Smooth muscle cell (in vitro differentiated cells): ENCODE measurements around the gene AXIN1. TPM values are rescaled to one million over a fixed set of nuclear protein-coding genes. Genes with fewer than 3 reads are reported as not detected.

ENCODE experiments used
- DNase-seq: peaks from one replicate; lab custom pipeline; 2025; ENCODE audit not compliant: unreplicated experiment; lab: John Stamatoyannopoulos, UW
- H2AFZ ChIP-seq: fragments of 200-600 bp; sonication (generic); 2 replicates; pipeline ENCODE4 v1.6.0; 2016; ENCODE audit warnings: antibody characterized with exemption, low read depth, mild to moderate bottlenecking
- H3F3A ChIP-seq: fragments of 200-600 bp; sonication (generic); 2 replicates; pipeline ENCODE4 v1.6.0; 2017; ENCODE audit warnings: antibody characterized with exemption, low read depth
- H3K27ac ChIP-seq: fragments of 200-600 bp; sonication (generic); 2 replicates; pipeline ENCODE4 v1.5.1; 2016; ENCODE audit warnings: low read depth, mild to moderate bottlenecking
- H3K27me3 ChIP-seq: fragments of 200-600 bp; sonication (generic); 2 replicates; pipeline ENCODE4 v1.6.1; 2016; ENCODE audit warnings: low read depth, mild to moderate bottlenecking
- H3K36me3 ChIP-seq: fragments of 200-600 bp; sonication (generic); 2 replicates; pipeline ENCODE4 v1.5.1; 2016; ENCODE audit warnings: low read depth
- H3K4me1 ChIP-seq: fragments of 200-600 bp; sonication (generic); 2 replicates; pipeline ENCODE4 v1.5.1; 2016; ENCODE audit warnings: low read depth
- H3K4me2 ChIP-seq: fragments of 200-600 bp; sonication (generic); 2 replicates; pipeline ENCODE4 v1.6.0; 2016; ENCODE audit warnings: mild to moderate bottlenecking
- H3K4me3 ChIP-seq: fragments of 200-600 bp; sonication (generic); 2 replicates; pipeline ENCODE4 v1.5.1; 2016; ENCODE audit warnings: mild to moderate bottlenecking
- H3K79me2 ChIP-seq: fragments of 200-600 bp; sonication (generic); 2 replicates; pipeline ENCODE4 v1.6.0; 2016; ENCODE audit warnings: low read depth, mild to moderate bottlenecking
- H3K9ac ChIP-seq: fragments of 200-600 bp; sonication (generic); 2 replicates; pipeline ENCODE4 v1.6.0; 2016; ENCODE audit warnings: low read depth
- H3K9me3 ChIP-seq: fragments of 200-600 bp; sonication (generic); replicated peaks from 2 replicates; pipeline ENCODE4 v1.5.1; 2016; ENCODE audit warnings: low read depth
- H4K20me1 ChIP-seq: fragments of 200-600 bp; sonication (generic); 2 replicates; pipeline ENCODE4 v1.6.0; 2016; ENCODE audit warnings: low read depth
- WGBS: methylation state at CpG from one replicate; pipeline ENCODE4 v1.1.7; 2016; ENCODE audit warnings: low lambda C conversion rate; 5-methylcytosine and 5-hydroxymethylcytosine counted together
- polyA plus RNA-seq: library from polyadenylated mRNA; unstranded; fragments of >200 nt; fragmentation: Nextera tagmentation; extraction: Ambion mirVana; gene quantifications from 2 replicates; pipeline ENCODE4 v1.2.1, GENCODE V29; 2016
- total RNA-seq: library from RNA; depleted of rRNA; stranded (reverse); fragments of >200 nt; gene quantifications from 2 replicates; pipeline ENCODE4 v1.2.3, GENCODE V29; 2014
- TF ChIP-seq, protein P1 (sequence below): fragments of 200-600 bp; sonication (generic); IDR thresholded peaks from 2 replicates; pipeline ENCODE4 v1.5.1; 2017; ENCODE audit warnings: borderline replicate concordance, mild to moderate bottlenecking, antibody characterized with exemption; ENCODE audit not compliant: insufficient read depth, poor library complexity, severe bottlenecking

The AXIN1 gene
- total and polyA plus RNA-seq, 2 experiments from 2014 or later, result 13.0 to 15.0 TPM

DNA sequence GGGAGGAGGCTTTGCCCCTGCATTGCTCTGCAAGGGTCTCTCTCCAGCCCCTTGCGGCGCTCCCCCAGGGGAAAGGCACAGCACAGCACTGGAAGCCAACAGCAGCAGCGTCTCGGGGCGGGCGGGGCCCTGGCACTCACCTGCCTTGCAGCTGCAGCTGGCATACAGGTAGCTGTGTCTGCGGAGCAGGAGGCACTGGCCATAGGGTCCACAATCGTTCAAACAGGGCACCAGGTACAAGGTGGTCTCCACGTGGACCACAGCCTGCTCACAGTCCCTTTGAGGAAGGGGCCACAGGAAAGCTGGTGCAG lies 22.0 kb upstream of the AXIN1 start:
- H3K27ac ChIP-seq, result no peak overlapping the region
- H2AFZ ChIP-seq, result no peak overlapping the region
- H4K20me1 ChIP-seq, result peaks cover 12% of the 10 kb centered on the region
- no peak overlapping the region for H3K4me3 ChIP-seq
- no peak overlapping the region for H3K4me2 ChIP-seq
- peaks cover 13% of the 10 kb centered on the region for H3K79me2 ChIP-seq
- peaks cover 8% of the 10 kb centered on the region for H3K4me1 ChIP-seq
- WGBS, result 95% methylated on average over 9 of the region's 9 CpGs
- H3K27me3 ChIP-seq, result no peaks in the 10 kb centered on the region
- no peaks in the 10 kb centered on the region for H3K36me3 ChIP-seq
- no peaks in the 10 kb centered on the region for H3F3A ChIP-seq
- H3K9me3 ChIP-seq, result no peaks in the 10 kb centered on the region
- no peak overlapping the region for H3K9ac ChIP-seq
- TF ChIP-seq, protein P1, sequence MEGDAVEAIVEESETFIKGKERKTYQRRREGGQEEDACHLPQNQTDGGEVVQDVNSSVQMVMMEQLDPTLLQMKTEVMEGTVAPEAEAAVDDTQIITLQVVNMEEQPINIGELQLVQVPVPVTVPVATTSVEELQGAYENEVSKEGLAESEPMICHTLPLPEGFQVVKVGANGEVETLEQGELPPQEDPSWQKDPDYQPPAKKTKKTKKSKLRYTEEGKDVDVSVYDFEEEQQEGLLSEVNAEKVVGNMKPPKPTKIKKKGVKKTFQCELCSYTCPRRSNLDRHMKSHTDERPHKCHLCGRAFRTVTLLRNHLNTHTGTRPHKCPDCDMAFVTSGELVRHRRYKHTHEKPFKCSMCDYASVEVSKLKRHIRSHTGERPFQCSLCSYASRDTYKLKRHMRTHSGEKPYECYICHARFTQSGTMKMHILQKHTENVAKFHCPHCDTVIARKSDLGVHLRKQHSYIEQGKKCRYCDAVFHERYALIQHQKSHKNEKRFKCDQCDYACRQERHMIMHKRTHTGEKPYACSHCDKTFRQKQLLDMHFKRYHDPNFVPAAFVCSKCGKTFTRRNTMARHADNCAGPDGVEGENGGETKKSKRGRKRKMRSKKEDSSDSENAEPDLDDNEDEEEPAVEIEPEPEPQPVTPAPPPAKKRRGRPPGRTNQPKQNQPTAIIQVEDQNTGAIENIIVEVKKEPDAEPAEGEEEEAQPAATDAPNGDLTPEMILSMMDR, result no peak
- DNase-seq, result no peak

DNA sequence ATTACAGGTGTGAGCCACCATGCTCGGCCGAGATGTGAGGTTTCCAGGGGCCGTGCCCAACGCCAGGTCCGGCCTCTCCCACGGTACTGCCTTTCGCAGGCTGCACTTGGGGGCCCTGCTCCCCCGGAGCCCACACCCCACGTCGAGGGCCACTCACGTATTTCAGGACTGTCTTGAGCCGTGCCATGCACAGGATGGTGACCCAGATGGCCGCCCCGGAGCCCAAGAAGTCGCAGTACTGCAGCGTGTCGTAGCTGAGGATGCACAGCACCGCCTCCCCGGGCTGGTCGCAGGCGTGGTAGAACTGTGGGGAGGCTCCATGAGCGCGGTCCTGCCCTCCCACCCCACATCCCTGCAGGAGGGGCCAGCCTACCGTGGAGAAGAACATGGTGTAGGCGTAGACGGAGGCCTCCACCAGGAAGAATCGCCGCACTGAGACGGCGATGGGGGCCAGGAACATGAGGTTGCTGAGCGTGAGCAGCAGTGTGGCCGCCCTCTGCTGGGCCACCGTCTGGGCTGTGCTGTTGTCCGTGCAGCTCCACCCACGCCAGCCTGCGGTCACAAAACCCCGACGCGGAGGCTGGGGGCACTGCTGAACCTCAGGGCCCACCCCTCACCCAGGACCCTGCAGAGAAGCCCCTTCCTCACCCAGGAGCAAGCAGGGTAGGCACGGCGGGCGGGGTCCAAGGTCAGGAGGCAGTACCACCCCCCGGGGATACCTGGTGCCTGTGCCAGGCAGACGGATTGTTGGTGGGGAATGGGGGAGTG lies 21.5 kb upstream of the AXIN1 start:
- H3K4me2 ChIP-seq, result no peak overlapping the region
- no peaks in the 10 kb centered on the region for H3F3A ChIP-seq
- H3K4me1 ChIP-seq, result peaks cover 8% of the 10 kb centered on the region
- no peak overlapping the region for H3K9ac ChIP-seq
- WGBS, result 95% methylated on average over 43 of the region's 44 CpGs
- H3K36me3 ChIP-seq, result no peaks in the 10 kb centered on the region
- H3K27me3 ChIP-seq, result no peaks in the 10 kb centered on the region
- no peak for DNase-seq
- TF ChIP-seq, protein P1, result no peak
- no peak overlapping the region for H3K4me3 ChIP-seq
- H2AFZ ChIP-seq, result no peak overlapping the region
- H4K20me1 ChIP-seq, result peaks cover 7% of the 10 kb centered on the region
- peaks cover 8% of the 10 kb centered on the region for H3K79me2 ChIP-seq
- no peak overlapping the region for H3K27ac ChIP-seq
- H3K9me3 ChIP-seq, result no peaks in the 10 kb centered on the region

DNA sequence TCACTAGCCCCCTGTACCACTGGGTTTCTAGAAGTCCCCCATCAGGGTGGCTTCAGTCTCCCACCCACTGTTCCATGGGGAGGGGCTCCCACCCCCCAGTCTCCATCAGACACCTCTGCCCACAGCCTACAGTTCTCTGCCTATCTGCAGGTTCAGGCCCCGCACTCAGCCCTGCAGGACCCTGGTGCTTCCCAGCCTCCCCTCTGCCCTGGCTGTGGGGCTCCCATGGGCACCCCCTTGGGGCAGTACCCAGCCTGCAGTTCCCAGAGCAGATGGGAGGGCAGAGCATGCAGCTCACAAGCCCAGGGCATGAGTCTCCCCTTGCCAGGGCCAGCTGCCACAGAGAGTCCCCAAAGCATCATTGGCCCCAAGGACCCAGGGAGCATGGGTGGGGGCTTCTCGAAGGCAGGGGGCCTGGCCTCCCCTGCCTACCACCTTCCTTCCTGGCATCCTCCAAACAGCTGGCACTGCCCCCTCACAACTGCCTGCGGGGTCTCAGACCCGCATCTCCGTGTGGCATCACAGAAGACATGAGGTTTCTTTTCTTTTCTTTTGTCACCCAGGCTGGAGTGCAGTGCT lies 20.6 kb upstream of the AXIN1 start:
- H3K4me2 ChIP-seq, result no peak overlapping the region
- 99% methylated on average over 5 of the region's 5 CpGs for WGBS
- H3K79me2 ChIP-seq, result peaks cover 2% of the 10 kb centered on the region
- no peaks in the 10 kb centered on the region for H3K27me3 ChIP-seq
- no peaks in the 10 kb centered on the region for H3K36me3 ChIP-seq
- no peak overlapping the region for H3K4me3 ChIP-seq
- TF ChIP-seq, protein P1, result no peak
- H2AFZ ChIP-seq, result no peak overlapping the region
- no peak for DNase-seq
- no peaks in the 10 kb centered on the region for H3K9me3 ChIP-seq
- H3K4me1 ChIP-seq, result peaks cover 8% of the 10 kb centered on the region
- H3K27ac ChIP-seq, result no peak overlapping the region
- no peaks in the 10 kb centered on the region for H3F3A ChIP-seq
- H3K9ac ChIP-seq, result no peak overlapping the region
- H4K20me1 ChIP-seq, result no peaks in the 10 kb centered on the region
